Epithelial cell of umbilical artery (primary cell): Measurements from ENCODE around the gene ZFP57. TPM values are rescaled to one million over a fixed set of nuclear protein-coding genes. Genes with fewer than 3 reads are reported as not detected.

Experiments
- total RNA-seq: library from RNA; depleted of rRNA; stranded (reverse); fragments of >200 nt; gene quantifications from 2 replicates; pipeline ENCODE4 v1.2.3, GENCODE V29; 2014

The ZFP57 gene
- total RNA-seq: not detected in 2 replicates

DNA sequence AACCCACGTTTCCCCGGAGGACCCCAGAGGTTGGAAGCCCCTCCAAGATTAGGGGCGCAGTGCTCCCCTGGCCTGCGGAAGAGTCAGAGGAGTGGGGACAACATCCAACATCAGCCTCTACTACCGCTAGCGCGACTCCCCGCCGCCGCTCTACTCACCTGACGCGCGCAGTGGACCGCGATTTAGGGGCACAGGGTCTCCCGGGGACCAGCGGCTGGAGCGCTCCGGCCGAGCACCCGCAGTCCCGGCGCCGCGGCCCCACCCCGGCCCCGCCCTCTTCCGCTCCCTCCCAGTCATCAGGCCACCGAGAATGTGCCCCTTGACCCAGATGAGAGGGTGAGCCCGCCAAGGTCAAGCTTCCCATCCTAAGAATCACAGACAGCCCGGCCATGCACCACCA is at the start of gene ZFP57:
Gene ZFP57 (minus strand): TSS at position 249 of the 400 bp plus-strand sequence. CDS start 4,149 bp downstream, outside the sequence.

DNA sequence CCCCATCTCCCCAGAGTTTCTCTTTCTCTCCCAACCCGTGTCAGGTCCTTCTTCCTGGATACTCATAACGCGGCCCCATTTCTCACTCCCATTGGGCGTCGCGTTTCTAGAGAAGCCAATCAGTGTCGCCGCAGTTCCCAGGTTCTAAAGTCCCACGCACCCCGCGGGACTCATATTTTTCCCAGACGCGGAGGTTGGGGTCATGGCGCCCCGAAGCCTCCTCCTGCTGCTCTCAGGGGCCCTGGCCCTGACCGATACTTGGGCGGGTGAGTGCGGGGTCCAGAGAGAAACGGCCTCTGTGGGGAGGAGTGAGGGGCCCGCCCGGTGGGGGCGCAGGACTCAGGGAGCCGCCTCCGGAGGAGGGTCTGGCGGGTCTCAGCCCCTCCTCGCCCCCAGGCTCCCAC is 42.3 kb upstream of the ZFP57 start, which contains the start of gene HLA-F:
Gene HLA-F (plus strand): TSS at position 173 of the 404 bp plus-strand sequence. CDS start 30 bp downstream, at position 203.

DNA sequence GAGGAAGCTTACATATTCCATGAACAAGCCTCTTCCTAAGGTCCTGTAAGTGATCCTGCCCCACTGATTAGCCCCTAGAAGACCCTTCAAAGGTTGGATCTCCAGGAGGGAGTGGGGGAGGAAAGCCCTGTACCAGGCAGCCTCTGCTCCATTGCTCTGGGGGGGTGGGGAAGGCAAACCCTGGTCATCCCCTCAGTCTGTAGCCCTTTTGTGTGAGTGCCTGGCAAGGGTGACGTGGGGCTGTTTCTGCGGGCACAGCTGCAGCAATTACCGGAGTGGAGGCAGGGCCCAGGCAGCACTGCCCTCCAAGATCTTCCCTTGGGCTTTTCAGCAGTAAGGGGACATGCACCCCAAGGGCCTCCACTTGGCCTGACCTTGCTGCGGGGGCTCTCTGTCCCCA is 24.2 kb downstream of the ZFP57 start, which contains the start of gene MOG:
Gene MOG (plus strand): TSS at position 295 of the 400 bp plus-strand sequence. CDS start 118 bp downstream, outside the sequence.

DNA sequence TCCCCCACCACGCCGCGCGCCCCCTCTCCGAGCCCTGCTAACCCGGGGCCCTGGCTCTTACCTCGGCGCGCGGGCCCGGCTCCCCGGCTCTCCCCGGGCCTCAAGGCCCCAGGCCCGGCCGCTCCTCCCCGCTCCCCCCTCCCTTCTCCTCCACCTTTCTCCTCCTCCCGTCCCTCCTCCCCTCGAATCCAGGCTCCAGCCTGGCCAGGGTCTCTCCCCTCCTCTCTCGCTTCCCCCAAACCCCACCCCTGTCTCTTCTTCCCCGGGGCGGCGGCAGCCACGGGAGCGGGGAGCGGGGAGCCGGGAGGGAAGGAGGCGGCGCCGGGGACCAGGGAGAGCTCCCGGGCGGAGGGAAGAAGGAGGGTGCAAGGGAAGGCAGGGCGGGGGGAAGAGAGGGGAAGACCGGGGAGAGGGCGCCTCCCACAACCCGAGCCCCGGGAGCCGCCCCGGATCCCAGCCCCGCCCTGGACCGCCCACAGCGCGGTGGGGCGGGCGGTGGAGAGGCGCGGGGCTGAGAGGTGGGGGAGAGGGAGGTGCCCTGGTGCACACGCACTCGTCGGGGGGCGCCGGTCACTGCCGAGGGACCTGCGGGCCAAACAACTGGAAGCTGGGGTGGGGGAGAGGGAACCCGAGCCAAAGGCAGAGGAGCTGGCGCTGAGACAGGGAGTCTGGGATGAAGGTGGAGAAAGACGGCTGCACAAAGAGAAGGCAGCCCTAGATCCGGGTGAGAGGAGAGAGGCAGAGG is 48.0 kb downstream of the ZFP57 start, which contains the start of gene GABBR1:
Gene GABBR1 (minus strand): TSS at position 395 of the 745 bp plus-strand sequence. CDS start 798 bp downstream, outside the sequence.

Other genes with a start within 250 kb of the ZFP57 start
- gene OR10C1, start 241.8 kb downstream of the ZFP57 start, total RNA-seq: not detected in 2 replicates
- not detected in 2 replicates for gene OR11A1, start 224.1 kb downstream of the ZFP57 start, total RNA-seq
- gene OR2H1, start 224.0 kb downstream of the ZFP57 start, total RNA-seq: not detected in 2 replicates
- gene MAS1L, start 193.2 kb downstream of the ZFP57 start, total RNA-seq: not detected in 2 replicates
- 0.32 and 1.2 TPM in 2 replicates for gene UBD, start 121.4 kb downstream of the ZFP57 start, total RNA-seq
- gene OR2H2, start 96.0 kb downstream of the ZFP57 start, total RNA-seq: not detected in 2 replicates
- 3.6 and 11.6 TPM in 2 replicates for gene GABBR1, start 48.0 kb downstream of the ZFP57 start, total RNA-seq
- not detected in 2 replicates for gene MOG, start 24.1 kb downstream of the ZFP57 start, total RNA-seq
- 1.6 and 25.1 TPM in 2 replicates for gene HLA-F, start 42.3 kb upstream of the ZFP57 start, total RNA-seq
- gene HLA-G, start 146.7 kb upstream of the ZFP57 start, total RNA-seq: under 0.01 TPM in 1 of 2 replicates, not detected in the other